HEK293 (cell line): ENCODE results near the gene PRPF8.

Experiments used
- ATF2 ChIP-seq: fragments of 450-650 bp; formaldehyde crosslinking; IDR thresholded peaks from 2 replicates; pipeline ENCODE4 v1.5.1; 2016; ENCODE audit warnings: missing biosample characterization, missing genetic modification characterization, low read depth
- HOXC10 ChIP-seq: sonication (generic); formaldehyde crosslinking; IDR thresholded peaks from 2 replicates; pipeline ENCODE4 v1.8.1; 2023; ENCODE audit warnings: mild to moderate bottlenecking, missing genetic modification reagents
- KLF10 ChIP-seq: fragments of 450-650 bp; IDR thresholded peaks from 2 replicates; pipeline ENCODE4 v1.5.1; 2018; ENCODE audit warnings: missing biosample characterization, mild to moderate bottlenecking, missing genetic modification characterization
- PATZ1 ChIP-seq: fragments of 450-650 bp; formaldehyde crosslinking; IDR thresholded peaks from 2 replicates; pipeline ENCODE4 v1.5.1; 2016; ENCODE audit warnings: missing biosample characterization, missing genetic modification characterization
- REST ChIP-seq: fragments of 450-650 bp; formaldehyde crosslinking; IDR thresholded peaks from 2 replicates; pipeline ENCODE4 v1.5.1; 2016; ENCODE audit warnings: missing biosample characterization, missing genetic modification characterization
- SP7 ChIP-seq: fragments of 450-650 bp; formaldehyde crosslinking; IDR thresholded peaks from 2 replicates; pipeline ENCODE4 v1.5.1; 2016; ENCODE audit warnings: missing biosample characterization, missing genetic modification characterization
- ZBTB10 ChIP-seq: fragments of 450-650 bp; formaldehyde crosslinking; IDR thresholded peaks from 2 replicates; pipeline ENCODE4 v1.5.1; 2016; ENCODE audit warnings: missing biosample characterization, missing genetic modification characterization
- ZBTB44 ChIP-seq: fragments of 450-650 bp; IDR thresholded peaks from 2 replicates; pipeline ENCODE4 v1.5.1; 2018; ENCODE audit warnings: missing biosample characterization, mild to moderate bottlenecking, missing genetic modification characterization
- ZBTB48 ChIP-seq: fragments of 450-650 bp; formaldehyde crosslinking; IDR thresholded peaks from 2 replicates; pipeline ENCODE4 v1.5.1; 2016; ENCODE audit warnings: missing biosample characterization, missing genetic modification characterization
- ZBTB7A ChIP-seq: fragments of 450-650 bp; formaldehyde crosslinking; IDR thresholded peaks from 2 replicates; pipeline ENCODE4 v1.5.1; 2016; ENCODE audit warnings: low read depth, missing biosample characterization, missing genetic modification characterization
- ZFP69B ChIP-seq: fragments of 450-650 bp; formaldehyde crosslinking; IDR thresholded peaks from 2 replicates; pipeline ENCODE4 v1.5.1; 2016; ENCODE audit warnings: missing biosample characterization, missing genetic modification characterization
- ZNF155 ChIP-seq: fragments of 450-650 bp; formaldehyde crosslinking; IDR thresholded peaks from 2 replicates; pipeline ENCODE4 v1.5.1; 2016; ENCODE audit warnings: missing biosample characterization, missing genetic modification characterization
- ZNF18 ChIP-seq: fragments of 450-650 bp; formaldehyde crosslinking; IDR thresholded peaks from 2 replicates; pipeline ENCODE4 v1.5.1; 2016; ENCODE audit warnings: missing biosample characterization, missing genetic modification characterization
- ZNF221 ChIP-seq: fragments of 450-650 bp; formaldehyde crosslinking; IDR thresholded peaks from 2 replicates; pipeline ENCODE4 v1.5.1; 2017; ENCODE audit warnings: missing biosample characterization, missing genetic modification characterization, borderline replicate concordance
- ZNF280C ChIP-seq: fragments of 450-650 bp; formaldehyde crosslinking; IDR thresholded peaks from 2 replicates; pipeline ENCODE4 v1.5.1; 2016; ENCODE audit warnings: missing biosample characterization, missing genetic modification characterization
- ZNF404 ChIP-seq: fragments of 450-650 bp; formaldehyde crosslinking; IDR thresholded peaks from 2 replicates; pipeline ENCODE4 v1.5.1; 2017; ENCODE audit warnings: missing biosample characterization, missing genetic modification characterization
- ZNF692 ChIP-seq: fragments of 450-650 bp; formaldehyde crosslinking; IDR thresholded peaks from 2 replicates; pipeline ENCODE4 v1.5.1; 2016; ENCODE audit warnings: missing biosample characterization, missing genetic modification characterization
- ZNF704 ChIP-seq: fragments of 450-650 bp; formaldehyde crosslinking; IDR thresholded peaks from 2 replicates; pipeline ENCODE4 v1.5.1; 2016; ENCODE audit warnings: missing biosample characterization, missing genetic modification characterization
- ZNF785 ChIP-seq: fragments of 450-650 bp; formaldehyde crosslinking; IDR thresholded peaks from 2 replicates; pipeline ENCODE4 v1.5.1; 2016; ENCODE audit warnings: missing biosample characterization, missing genetic modification characterization
- ZNF837 ChIP-seq: fragments of 450-650 bp; formaldehyde crosslinking; IDR thresholded peaks from 2 replicates; pipeline ENCODE4 v1.5.1; 2016; ENCODE audit warnings: missing biosample characterization, missing genetic modification characterization
- ZNF843 ChIP-seq: fragments of 450-650 bp; formaldehyde crosslinking; IDR thresholded peaks from 2 replicates; pipeline ENCODE4 v1.5.1; 2016; ENCODE audit warnings: missing biosample characterization, missing genetic modification characterization

PRPF8 gene

GRCh38 chr17:1639549-1640180 lies 45.0 kb downstream of the PRPF8 start (continued):
- TF ChIP-seq ZNF692: peak; percentile 36; the same call in 1 of the 2 replicates
- TF ChIP-seq SP7 (tag by site-specific recombination): no peak
- TF ChIP-seq ZNF837: no peak
- no peak for TF ChIP-seq ZBTB7A (tag by site-specific recombination)
- TF ChIP-seq ZFP69B: peak; percentile 72; the same call in 1 of the 2 replicates
- TF ChIP-seq ZBTB48 (tag by site-specific recombination): no peak
- TF ChIP-seq HOXC10: no peak
- no peak for TF ChIP-seq ATF2 (tag by site-specific recombination)
- no peak for TF ChIP-seq ZBTB44 (tag by site-specific recombination)
- TF ChIP-seq ZNF785 (tag by site-specific recombination): no peak
- TF ChIP-seq ZNF704 (tag by site-specific recombination): no peak
- TF ChIP-seq ZNF843 (tag by site-specific recombination): no peak
- TF ChIP-seq ZNF18 (tag by site-specific recombination): no peak
- no peak for TF ChIP-seq ZNF155 (tag by site-specific recombination)
- 0 out of 2 replicates have a peak, but pooled peaks have one; percentile 3 for TF ChIP-seq PATZ1
- no peak for TF ChIP-seq ZNF404 (tag by site-specific recombination)
- no peak for TF ChIP-seq KLF10 (tag by site-specific recombination)
- no peak for TF ChIP-seq ZBTB10 (tag by site-specific recombination)
- TF ChIP-seq REST (tag by site-specific recombination): no peak
- TF ChIP-seq ZNF280C (tag by site-specific recombination): no peak
- TF ChIP-seq ZNF221 (tag by site-specific recombination): no peak
